Skeletal muscle tissue (tissue), 4 donors: ENCODE data around the gene ZNF783. TPM values are rescaled to one million over a fixed set of nuclear protein-coding genes. Genes with fewer than 3 reads are reported as not detected.

ENCODE experiments used
- H3K27ac ChIP-seq: one replicate; pipeline ENCODE4 v1.7.0; 2013; ENCODE audit warnings: mild to moderate bottlenecking, low read depth, low read length, inconsistent platforms
- H3K27me3 ChIP-seq, 3 donors: one replicate each; pipeline ENCODE4 v1.7.0; 2013; ENCODE audit warnings: low read length in 3 of 3; ENCODE audit not compliant: control insufficient read depth in 3 of 3, insufficient read depth in 3 of 3
- H3K36me3 ChIP-seq, 3 donors: one replicate each; pipeline ENCODE4 v1.7.0; 2013; ENCODE audit warnings: low read length in 3 of 3; ENCODE audit not compliant: control insufficient read depth in 3 of 3, insufficient read depth in 3 of 3
- H3K4me1 ChIP-seq, 3 donors: one replicate each; pipeline ENCODE4 v1.7.0; 2013; ENCODE audit warnings: low read length in 3 of 3, mild to moderate bottlenecking in 3 of 3; ENCODE audit not compliant: control insufficient read depth in 3 of 3, insufficient read depth in 3 of 3
- H3K4me3 ChIP-seq, 3 donors: one replicate each; pipeline ENCODE4 v1.7.0; 2013; ENCODE audit warnings: low read length in 3 of 3
- H3K9ac ChIP-seq, 3 donors: one replicate each; pipeline ENCODE4 v1.7.0; 2013; ENCODE audit warnings: low read length in 3 of 3, mild to moderate bottlenecking in 3 of 3, moderate library complexity in 2 of 3, low read depth in 1 of 3
- H3K9me3 ChIP-seq, 3 donors: one replicate each; pipeline ENCODE4 v1.7.0; 2013; ENCODE audit warnings: low read length in 3 of 3; ENCODE audit not compliant: control insufficient read depth in 3 of 3
- total RNA-seq: library from RNA; depleted of rRNA; stranded (reverse); fragments of >200 nt; gene quantifications from one replicate; pipeline ENCODE4 v1.2.3, GENCODE V29; 2014
- donor health status: Osteomylitis.

The ZNF783 gene
- total RNA-seq, 1 donor from 2014 or later: 8.9 TPM

- Histone ChIP-seq H3K9ac (no peak overlapping the region), H3K4me1 (no peaks in the 10 kb centered on the region), H3K27ac (no peak overlapping the region), H3K4me3 (no peak overlapping the region), H3K27me3 (no peaks in the 10 kb centered on the region), H3K9me3 (no peaks in the 10 kb centered on the region), H3K36me3 (no peaks in the 10 kb centered on the region)
Measured at GRCh38 chr7:149307775-149308501, 45.9 kb downstream of the ZNF783 start.

DNA sequence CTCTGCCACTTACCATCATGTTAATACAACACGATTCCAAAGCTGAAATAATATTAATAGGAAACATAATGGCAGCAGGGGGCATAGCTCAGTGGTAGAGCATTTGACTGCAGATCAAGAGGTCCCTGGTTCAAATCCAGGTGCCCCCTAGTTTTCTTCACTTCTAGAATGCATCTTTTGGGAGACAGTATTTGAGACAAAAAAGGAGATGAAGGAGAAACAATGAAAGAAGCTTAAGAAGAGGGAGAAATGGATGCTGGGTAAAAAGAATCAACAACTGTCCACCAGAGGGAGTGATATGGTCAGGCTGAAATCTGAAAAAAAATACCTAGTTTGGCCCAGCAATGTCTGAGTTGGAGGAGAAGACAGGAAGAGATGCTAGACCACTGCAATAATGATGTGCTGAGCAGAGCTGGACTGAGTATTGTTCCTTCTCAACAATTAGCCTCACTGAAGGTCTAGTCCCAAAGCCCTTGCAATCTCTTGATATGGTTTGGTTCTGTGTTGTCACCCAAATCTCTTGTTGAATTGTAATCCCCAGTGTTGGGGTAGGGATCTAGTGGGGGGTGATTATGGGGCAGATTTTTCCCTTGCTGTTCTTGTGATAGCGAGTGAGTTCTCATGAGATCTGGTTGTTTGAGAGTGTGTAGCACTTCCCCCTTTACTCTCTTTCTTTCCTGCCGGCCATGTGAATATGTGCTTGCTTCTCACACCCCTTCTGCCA, 48.3 kb downstream of the ZNF783 start:
- H3K27ac ChIP-seq: no peak overlapping the region
- H3K36me3 ChIP-seq: no peaks in the 10 kb centered on the region
- H3K9ac ChIP-seq: no peak overlapping the region
- no peaks in the 10 kb centered on the region for H3K27me3 ChIP-seq
- H3K9me3 ChIP-seq: no peaks in the 10 kb centered on the region
- no peak overlapping the region for H3K4me3 ChIP-seq
- no peaks in the 10 kb centered on the region for H3K4me1 ChIP-seq

GRCh38 chr7:149310990-149311573, 49.1 kb downstream of the ZNF783 start:
- H3K9me3 ChIP-seq: no peaks in the 10 kb centered on the region
- peak overlapping the region in 1 of 3 donors; percentile 5 for H3K9ac ChIP-seq
- no peak overlapping the region for H3K27ac ChIP-seq
- H3K4me3 ChIP-seq: no peak overlapping the region
- H3K27me3 ChIP-seq: no peaks in the 10 kb centered on the region
- H3K36me3 ChIP-seq: no peaks in the 10 kb centered on the region
- no peaks in the 10 kb centered on the region for H3K4me1 ChIP-seq

DNA sequence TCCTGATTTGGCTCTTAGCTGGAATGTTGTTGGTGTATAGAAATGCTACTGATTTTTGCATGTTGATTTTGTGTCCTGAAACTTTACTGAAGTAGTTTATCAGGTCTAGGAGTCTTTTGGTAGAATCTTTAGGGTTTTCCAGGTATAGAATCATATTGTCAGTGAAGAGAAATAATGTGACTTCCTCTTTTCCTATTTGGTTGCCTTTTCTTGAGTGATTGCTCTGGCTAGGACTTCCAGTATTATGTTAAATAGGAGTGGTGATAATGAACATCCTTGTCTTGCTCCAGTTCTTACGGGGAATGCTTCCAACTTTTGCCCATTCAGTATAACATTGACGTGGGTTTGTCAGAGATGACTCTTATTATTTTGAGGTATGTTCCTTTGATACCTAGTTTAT, 52.0 kb downstream of the ZNF783 start:
- no peak overlapping the region for H3K9ac ChIP-seq
- no peaks in the 10 kb centered on the region for H3K36me3 ChIP-seq
- H3K4me1 ChIP-seq: no peaks in the 10 kb centered on the region
- no peak overlapping the region for H3K27ac ChIP-seq
- peaks cover 0 to 3% (median under 1%) of the 10 kb centered on the region in 3 donors for H3K27me3 ChIP-seq
- H3K4me3 ChIP-seq: no peak overlapping the region
- H3K9me3 ChIP-seq: no peaks in the 10 kb centered on the region

- H3K9me3 ChIP-seq: no peaks in the 10 kb centered on the region
- no peak overlapping the region for H3K9ac ChIP-seq
- no peaks in the 10 kb centered on the region for H3K36me3 ChIP-seq
- peaks cover 0 to 5% (median 3%) of the 10 kb centered on the region in 3 donors for H3K27me3 ChIP-seq
- H3K4me1 ChIP-seq: no peaks in the 10 kb centered on the region
- H3K27ac ChIP-seq: no peak overlapping the region
- no peak overlapping the region for H3K4me3 ChIP-seq
Measured at GRCh38 chr7:149316606-149317005, 54.6 kb downstream of the ZNF783 start.

GRCh38 chr7:149317496-149317895, 55.5 kb downstream of the ZNF783 start:
- Histone ChIP-seq H3K4me3 (no peak overlapping the region), H3K36me3 (no peaks in the 10 kb centered on the region), H3K4me1 (no peaks in the 10 kb centered on the region)

GRCh38 chr7:149317986-149318672, 56.1 kb downstream of the ZNF783 start:
- Histone ChIP-seq H3K36me3 (no peaks in the 10 kb centered on the region), H3K27ac (no peak overlapping the region), H3K9me3 (no peaks in the 10 kb centered on the region), H3K4me1 (no peaks in the 10 kb centered on the region), H3K27me3 (peaks cover 0 to 5% (median 3%) of the 10 kb centered on the region in 3 donors), H3K9ac (no peak overlapping the region), H3K4me3 (no peak overlapping the region)

More at GRCh38 chr7:149317496-149317895, 55.5 kb downstream of the ZNF783 start:
- Histone ChIP-seq H3K9me3 (no peaks in the 10 kb centered on the region), H3K27me3 (peaks cover 0 to 5% (median 3%) of the 10 kb centered on the region in 3 donors), H3K27ac (no peak overlapping the region), H3K9ac (no peak overlapping the region)

DNA sequence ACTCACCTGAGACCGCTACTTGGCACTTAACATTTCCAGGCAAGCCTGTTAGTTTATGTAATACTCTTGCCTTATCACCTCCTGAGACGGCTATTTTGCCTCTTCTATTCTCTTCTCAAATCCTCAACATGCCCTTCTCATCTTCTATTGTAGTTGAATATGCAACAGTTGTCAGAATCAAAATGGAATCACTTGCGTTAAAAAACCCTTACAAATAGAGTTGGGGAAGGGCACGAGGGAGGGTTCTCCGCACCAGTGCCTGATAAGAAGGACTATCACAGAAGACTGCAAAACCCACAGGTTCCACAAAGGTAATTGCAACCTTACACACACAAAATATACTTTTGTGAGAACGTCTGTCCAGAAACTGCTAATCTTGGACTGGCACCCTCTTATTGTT, 57.4 kb downstream of the ZNF783 start:
- Histone ChIP-seq H3K4me3 (no peak overlapping the region), H3K4me1 (no peaks in the 10 kb centered on the region), H3K27me3 (peaks cover 0 to 5% (median 3%) of the 10 kb centered on the region in 3 donors), H3K27ac (no peak overlapping the region), H3K36me3 (no peaks in the 10 kb centered on the region), H3K9me3 (no peaks in the 10 kb centered on the region), H3K9ac (no peak overlapping the region)

- Histone ChIP-seq H3K4me1 (no peaks in the 10 kb centered on the region), H3K9ac (no peak overlapping the region), H3K36me3 (no peaks in the 10 kb centered on the region), H3K27ac (no peak overlapping the region), H3K27me3 (peaks cover 0 to 5% (median 3%) of the 10 kb centered on the region in 3 donors), H3K9me3 (no peaks in the 10 kb centered on the region), H3K4me3 (no peak overlapping the region)
Measured at GRCh38 chr7:149320313-149321124, 58.5 kb downstream of the ZNF783 start.
